ENCODE results near the gene IPPK. TPM values are rescaled to one million over a fixed set of nuclear protein-coding genes. Genes with fewer than 3 reads are reported as not detected.

Gene IPPK
- polyA plus RNA-seq (2012; ENCODE audit: insufficient read depth, insufficient read length): 8.9 TPM

GRCh38 chr9:92669890-92670708 lies at the start of gene IPPK:
IPPK (minus strand) TSS chr9:92670131; CDS start chr9:92669988, 143 bp downstream.
- DNase-seq (ENCODE audit: low read depth, low spot score): peak; percentile 98
- peak within 1 kb of the TSS; percentile 100 for H3K4me3 ChIP-seq (ENCODE audit: low read length)

GRCh38 chr9:92719028-92719647 lies 49.2 kb upstream of the IPPK start:
- no peak overlapping the region for H3K4me3 ChIP-seq (ENCODE audit: low read length)
- no peak for DNase-seq (ENCODE audit: low read depth, low spot score)

GRCh38 chr9:92718086-92719001 lies 48.4 kb upstream of the IPPK start:
- no peak overlapping the region for H3K4me3 ChIP-seq (ENCODE audit: low read length)
- DNase-seq (ENCODE audit: low read depth, low spot score): no peak

- DNase-seq (ENCODE audit: low read depth, low spot score): no peak
- H3K4me3 ChIP-seq (ENCODE audit: low read length): no peak overlapping the region
Observed at GRCh38 chr9:92717201-92718085, 47.5 kb upstream of the IPPK start.

GRCh38 chr9:92716557-92716956 lies 46.6 kb upstream of the IPPK start:
- peak; percentile 36 for DNase-seq (ENCODE audit: low read depth, low spot score)
- no peak overlapping the region for H3K4me3 ChIP-seq (ENCODE audit: low read length)

GRCh38 chr9:92715488-92716231 lies 45.7 kb upstream of the IPPK start:
- no peak for DNase-seq (ENCODE audit: low read depth, low spot score)
- H3K4me3 ChIP-seq (ENCODE audit: low read length): no peak overlapping the region

- H3K4me3 ChIP-seq (ENCODE audit: low read length): no peak overlapping the region
- DNase-seq (ENCODE audit: low read depth, low spot score): no peak
Observed at GRCh38 chr9:92714787-92715487, 45.0 kb upstream of the IPPK start.

- H3K4me3 ChIP-seq (ENCODE audit: low read length): no peak overlapping the region
- no peak for DNase-seq (ENCODE audit: low read depth, low spot score)
Observed at GRCh38 chr9:92714016-92714415, 44.1 kb upstream of the IPPK start.

GRCh38 chr9:92713528-92713927 lies 43.6 kb upstream of the IPPK start:
- H3K4me3 ChIP-seq (ENCODE audit: low read length): no peak overlapping the region
- no peak for DNase-seq (ENCODE audit: low read depth, low spot score)

GRCh38 chr9:92712767-92713166 lies 42.8 kb upstream of the IPPK start:
- DNase-seq (ENCODE audit: low read depth, low spot score): no peak
- H3K4me3 ChIP-seq (ENCODE audit: low read length): no peak overlapping the region

GRCh38 chr9:92711844-92712243 lies 41.9 kb upstream of the IPPK start:
- no peak for DNase-seq (ENCODE audit: low read depth, low spot score)
- no peak overlapping the region for H3K4me3 ChIP-seq (ENCODE audit: low read length)

- no peak for DNase-seq (ENCODE audit: low read depth, low spot score)
- H3K4me3 ChIP-seq (ENCODE audit: low read length): no peak overlapping the region
Observed at GRCh38 chr9:92711146-92711545, 41.2 kb upstream of the IPPK start.

- no peak for DNase-seq (ENCODE audit: low read depth, low spot score)
- H3K4me3 ChIP-seq (ENCODE audit: low read length): no peak overlapping the region
Observed at GRCh38 chr9:92710368-92710767, 40.4 kb upstream of the IPPK start.

- no peak overlapping the region for H3K4me3 ChIP-seq (ENCODE audit: low read length)
- DNase-seq (ENCODE audit: low read depth, low spot score): no peak
Observed at GRCh38 chr9:92709954-92710353, 40.0 kb upstream of the IPPK start.

GRCh38 chr9:92709240-92709639 lies 39.3 kb upstream of the IPPK start:
- DNase-seq (ENCODE audit: low read depth, low spot score): no peak
- no peak overlapping the region for H3K4me3 ChIP-seq (ENCODE audit: low read length)

GRCh38 chr9:92707530-92707929 lies 37.6 kb upstream of the IPPK start:
- no peak overlapping the region for H3K4me3 ChIP-seq (ENCODE audit: low read length)
- DNase-seq (ENCODE audit: low read depth, low spot score): no peak

- no peak overlapping the region for H3K4me3 ChIP-seq (ENCODE audit: low read length)
- DNase-seq (ENCODE audit: low read depth, low spot score): peak; percentile 31
Observed at GRCh38 chr9:92706218-92706940, 36.4 kb upstream of the IPPK start.
